Endothelial cell of umbilical vein (primary cell): ENCODE data around the gene MAP1LC3B. TPM values are rescaled to one million over a fixed set of nuclear protein-coding genes. Genes with fewer than 3 reads are reported as not detected.

Source experiments
- BruUV-seq: library from RNA; stranded (reverse); fragments of 400-500 nt; replicated peaks from 2 replicates; lab custom pipeline; 2021; lab: Mats Ljungman, UMichigan
- CTCF ChIA-PET: fragments of 300-600, 350-600 bp; sonication (Branson Sonifier 250); formaldehyde crosslinking; loops from one replicate; lab custom pipeline; 2021; ENCODE audit warnings: antibody characterized with exemption, inconsistent platforms; lab: Charles Lee
- POLR2A ChIA-PET: fragments of 300-600, 350-600 bp; sonication (Branson Sonifier 250); formaldehyde crosslinking; loops from one replicate; lab custom pipeline; 2021; ENCODE audit warnings: antibody characterized with exemption, inconsistent platforms; lab: Charles Lee
- DNase-seq: peaks from one replicate; pipeline ENCODE4 v3.0.0-alpha.2; 2011; ENCODE audit warnings: low read depth, low spot score
- FAIRE-seq: peaks from 2 replicates; lab custom pipeline; 2011; peaks lifted over from hg19 to GRCh38; lab: Jason Lieb, UNC
- H2AFZ ChIP-seq: 2 replicates; pipeline ENCODE4 v1.6.0; 2012; ENCODE audit warnings: low read depth, low read length, control low read depth, inconsistent platforms
- H3K27ac ChIP-seq: 2 replicates; pipeline ENCODE4 v1.5.1; 2011; ENCODE audit warnings: low read depth, mild to moderate bottlenecking, control low read depth, low read length, moderate library complexity; ENCODE audit not compliant: insufficient read depth
- H3K27me3 ChIP-seq, 2 experiments: 2 replicates each; pipeline versions ENCODE4 v1.6.0 to v1.6.1; 2011; ENCODE audit warnings: low read length in 2 of 2, mixed read lengths in 1 of 2; ENCODE audit not compliant: control insufficient read depth in 2 of 2, insufficient read depth in 2 of 2
- H3K36me3 ChIP-seq, 2 experiments: 2 replicates in 1 of 2; 3 replicates in 1 of 2; pipeline ENCODE4 v1.5.1; 2011; ENCODE audit warnings: low read length in 2 of 2, mild to moderate bottlenecking in 1 of 2, moderate library complexity in 1 of 2; ENCODE audit not compliant: control insufficient read depth in 2 of 2, insufficient read depth in 2 of 2; ENCODE audit errors: extremely low read depth in 1 of 2
- H3K4me1 ChIP-seq: 3 replicates; pipeline ENCODE4 v1.5.1; 2011; ENCODE audit warnings: mild to moderate bottlenecking, low read length; ENCODE audit not compliant: control insufficient read depth, insufficient read depth; ENCODE audit errors: extremely low read depth
- H3K4me2 ChIP-seq: 2 replicates; pipeline ENCODE4 v1.6.1; 2011; ENCODE audit warnings: low read length, control low read depth, mixed read lengths; ENCODE audit not compliant: insufficient read depth
- H3K4me3 ChIP-seq, 3 experiments: fragments of 200-600 bp in 1 of 3; sonication (generic), shearing (Covaris generic) in 1 of 3; replicated peaks in 1 of 3; 2 replicates each; pipeline ENCODE4 v1.5.1; 2011 to 2016; ENCODE audit warnings: control low read depth in 3 of 3, low read length in 3 of 3, mild to moderate bottlenecking in 2 of 3, inconsistent platforms in 1 of 3, low read depth in 1 of 3, moderate library complexity in 1 of 3; ENCODE audit not compliant: insufficient read depth in 1 of 3
- H3K79me2 ChIP-seq: 2 replicates; pipeline ENCODE4 v1.6.0; 2012; ENCODE audit warnings: low read length, inconsistent platforms; ENCODE audit not compliant: control insufficient read depth, insufficient read depth
- H3K9ac ChIP-seq: replicated peaks from 2 replicates; pipeline ENCODE3; 2011; ENCODE audit warnings: low read length, control low read depth; ENCODE audit not compliant: insufficient read depth; ENCODE audit errors: extremely low read depth
- H3K9me1 ChIP-seq: replicated peaks from 3 replicates; pipeline ENCODE4 v1.6.0; 2011; ENCODE audit warnings: mild to moderate bottlenecking, low read length; ENCODE audit not compliant: control insufficient read depth, insufficient read depth; ENCODE audit errors: extremely low read depth
- H3K9me3 ChIP-seq: replicated peaks from 2 replicates; pipeline ENCODE4 v1.5.1; 2012; ENCODE audit warnings: low read length, inconsistent platforms; ENCODE audit not compliant: control insufficient read depth, insufficient read depth
- H4K20me1 ChIP-seq: replicated peaks from 2 replicates; pipeline ENCODE3; 2011; ENCODE audit warnings: mild to moderate bottlenecking, low read length; ENCODE audit not compliant: control insufficient read depth, insufficient read depth; ENCODE audit errors: extremely low read depth
- EZH2 ChIP-seq: IDR thresholded peaks from 2 replicates; pipeline ENCODE4 v1.6.1; 2012; ENCODE audit warnings: borderline replicate concordance, low read depth, mild to moderate bottlenecking, moderate library complexity, low read length, inconsistent platforms; ENCODE audit not compliant: severe bottlenecking
- FOS ChIP-seq: IDR thresholded peaks from 2 replicates; pipeline ENCODE4 v1.6.1; 2011; ENCODE audit warnings: mild to moderate bottlenecking, low read length, moderate library complexity, borderline replicate concordance; ENCODE audit not compliant: insufficient read depth
- GATA2 ChIP-seq: IDR thresholded peaks from 2 replicates; pipeline ENCODE4 v1.7.0; 2011; ENCODE audit warnings: low read depth, mild to moderate bottlenecking, moderate library complexity, mixed read lengths, low read length; ENCODE audit not compliant: insufficient read length, insufficient read depth
- JUN ChIP-seq: IDR thresholded peaks from 2 replicates; pipeline ENCODE4 v1.6.1; 2011; ENCODE audit warnings: borderline replicate concordance, low read depth; ENCODE audit not compliant: insufficient read length, insufficient read depth
- MYC ChIP-seq: IDR thresholded peaks from one replicate; pipeline ENCODE4 v1.6.1; 2011; ENCODE audit warnings: mild to moderate bottlenecking, low read depth, low read length
- POLR2A ChIP-seq: IDR thresholded peaks from 2 replicates; pipeline ENCODE4 v1.6.1; 2012; ENCODE audit warnings: low read depth, mild to moderate bottlenecking, control low read depth, low read length
- POLR2AphosphoS5 ChIP-seq: IDR thresholded peaks from 2 replicates; pipeline ENCODE4 v1.6.1; 2012; ENCODE audit warnings: low read depth, mild to moderate bottlenecking, control low read depth, low read length, moderate library complexity; ENCODE audit not compliant: insufficient read depth
- dilution Hi-C: fragments of 300-500 bp; cut with MboI; formaldehyde crosslinking; loops from one replicate; pipeline ENCODE4 v1.15.0; 2019; ENCODE audit warnings: low sequenced_read_pairs; ENCODE audit not compliant: extremely low pct_ligation_motif_present
- intact Hi-C: fragments of 100-400 bp; cut with micrococcal nuclease; formaldehyde crosslinking; loops from one replicate; pipeline ENCODE4 v1.10.0; 2022
- polyA plus RNA-seq, 4 experiments: library from polyadenylated mRNA; depleted of rRNA in 3 of 4; stranded (reverse) in 3 of 4; unstranded in 1 of 4; fragments of >200 nt; gene quantifications; 2 replicates each; pipeline versions ENCODE4 v1.2.1 to v1.2.3, GENCODE V29; 2011 to 2012; ENCODE audit warnings: missing spikeins in 1 of 4
- total RNA-seq: library from RNA; stranded (reverse); gene quantifications from 2 replicates; pipeline ENCODE4 v1.2.3, GENCODE V29; 2021
- TF ChIP-seq, protein P1 (sequence below), 2 donors: IDR thresholded peaks; 1 replicate in 1 of 2; 2 replicates in 1 of 2; pipeline ENCODE4 v1.5.1; 2011; ENCODE audit warnings: low read length in 2 of 2, mild to moderate bottlenecking in 2 of 2, moderate library complexity in 2 of 2, control low read depth in 1 of 2, inconsistent platforms in 1 of 2, low read depth in 1 of 2; ENCODE audit not compliant: insufficient read depth in 1 of 2; ENCODE audit errors: extremely low read depth in 1 of 2
- TF ChIP-seq, protein P2 (sequence below): IDR thresholded peaks from 2 replicates; pipeline ENCODE4 v1.6.1; 2011; ENCODE audit not compliant: insufficient read depth, insufficient read length

The MAP1LC3B gene
- total and polyA plus RNA-seq, 2 donors (not counting 3 experiments of a cell fraction or from before 2014, with no cell fraction given): 40.7 to 99.9 TPM

DNA sequence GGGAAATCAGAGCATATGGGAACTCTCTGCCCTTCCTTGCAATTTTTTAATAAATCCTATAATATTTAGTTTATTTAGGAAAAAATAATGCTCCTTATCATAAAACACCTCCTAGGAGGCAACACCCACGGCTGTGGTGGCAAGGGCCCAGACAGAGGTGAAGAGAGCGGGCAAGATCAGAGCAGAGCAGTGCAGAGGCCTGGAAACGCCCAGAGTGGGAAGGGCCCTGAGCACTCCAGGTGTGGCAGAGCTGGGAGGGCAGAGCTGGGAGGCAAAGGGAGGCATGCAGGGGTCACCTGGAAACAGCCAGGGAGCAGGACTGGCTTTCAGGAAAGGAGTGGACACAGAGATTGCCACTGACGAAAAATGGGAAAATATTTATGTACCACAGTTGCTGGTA is 25.8 kb upstream of the MAP1LC3B start:
- dilution Hi-C loops: no loop called here
- POLR2A ChIA-PET: no interaction called here

More for the DNA sequence above, 25.8 kb upstream of the MAP1LC3B start:
- peaks cover 0 to 3% of the 10 kb centered on the region in 2 experiments for H3K36me3 ChIP-seq
- H2AFZ ChIP-seq: no peak overlapping the region
- CTCF ChIA-PET: no interaction called here
- H4K20me1 ChIP-seq: no peaks in the 10 kb centered on the region
- no peak overlapping the region for H3K27ac ChIP-seq
- no peak for DNase-seq
- BruUV-seq: no TSS peak
- H3K9me3 ChIP-seq: no peaks in the 10 kb centered on the region
- no peak overlapping the region for H3K9ac ChIP-seq
- no peaks in the 10 kb centered on the region for H3K27me3 ChIP-seq
- peaks cover 20% of the 10 kb centered on the region for H3K4me1 ChIP-seq
- H3K4me2 ChIP-seq: no peak overlapping the region
- H3K4me3 ChIP-seq: no peak overlapping the region
- FAIRE-seq: no peak
- intact Hi-C loops: loop anchor here (5.0 kb wide), 1 partner anchor 34 kb away; no protein-coding TSS in a partner anchor
- peaks cover 39% of the 10 kb centered on the region for H3K79me2 ChIP-seq
- no peak for TF ChIP-seq EZH2
- no peak for TF ChIP-seq JUN
- TF ChIP-seq POLR2A: no peak
- TF ChIP-seq POLR2AphosphoS5: no peak
- no peak for TF ChIP-seq MYC
- TF ChIP-seq, protein P1, sequence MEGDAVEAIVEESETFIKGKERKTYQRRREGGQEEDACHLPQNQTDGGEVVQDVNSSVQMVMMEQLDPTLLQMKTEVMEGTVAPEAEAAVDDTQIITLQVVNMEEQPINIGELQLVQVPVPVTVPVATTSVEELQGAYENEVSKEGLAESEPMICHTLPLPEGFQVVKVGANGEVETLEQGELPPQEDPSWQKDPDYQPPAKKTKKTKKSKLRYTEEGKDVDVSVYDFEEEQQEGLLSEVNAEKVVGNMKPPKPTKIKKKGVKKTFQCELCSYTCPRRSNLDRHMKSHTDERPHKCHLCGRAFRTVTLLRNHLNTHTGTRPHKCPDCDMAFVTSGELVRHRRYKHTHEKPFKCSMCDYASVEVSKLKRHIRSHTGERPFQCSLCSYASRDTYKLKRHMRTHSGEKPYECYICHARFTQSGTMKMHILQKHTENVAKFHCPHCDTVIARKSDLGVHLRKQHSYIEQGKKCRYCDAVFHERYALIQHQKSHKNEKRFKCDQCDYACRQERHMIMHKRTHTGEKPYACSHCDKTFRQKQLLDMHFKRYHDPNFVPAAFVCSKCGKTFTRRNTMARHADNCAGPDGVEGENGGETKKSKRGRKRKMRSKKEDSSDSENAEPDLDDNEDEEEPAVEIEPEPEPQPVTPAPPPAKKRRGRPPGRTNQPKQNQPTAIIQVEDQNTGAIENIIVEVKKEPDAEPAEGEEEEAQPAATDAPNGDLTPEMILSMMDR (IDR thresholded peaks at IDR 0.05; ENCODE audit: extremely low read depth in 1 of 2, insufficient read depth in 1 of 2, low read depth in 1 of 2, low read length in 2 of 2): no peak
- TF ChIP-seq FOS: no peak
- no peak for TF ChIP-seq GATA2
- TF ChIP-seq, protein P2, sequence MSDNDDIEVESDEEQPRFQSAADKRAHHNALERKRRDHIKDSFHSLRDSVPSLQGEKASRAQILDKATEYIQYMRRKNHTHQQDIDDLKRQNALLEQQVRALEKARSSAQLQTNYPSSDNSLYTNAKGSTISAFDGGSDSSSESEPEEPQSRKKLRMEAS: no peak
- no peaks in the 10 kb centered on the region for H3K9me1 ChIP-seq
